Cardiac septum (tissue), 1 donor: ENCODE results near the gene INHBB. TPM values are rescaled to one million over a fixed set of nuclear protein-coding genes. Genes with fewer than 3 reads are reported as not detected.

Source experiments
- DNase-seq: peaks from one replicate; pipeline ENCODE4 v3.0.0-alpha.2; 2020; ENCODE audit warnings: low spot score
- intact Hi-C: fragments of 100-400 bp; cut with DNase I; formaldehyde crosslinking; loops from one replicate; pipeline ENCODE4 v1.14.0; 2022
- total RNA-seq: library from RNA; stranded (reverse); fragmentation: NEBNext Ultra II Directional; extraction: Animal tissue kit (Norgen Biotek cat#: 25700); gene quantifications from one replicate; pipeline ENCODE4 v1.2.1, GENCODE V29; 2021
- donor health status: DM: no; HTN: no; CAD: no.

The INHBB gene
- total RNA-seq, 1 donor from 2014 or later, result 2.8 TPM

DNA sequence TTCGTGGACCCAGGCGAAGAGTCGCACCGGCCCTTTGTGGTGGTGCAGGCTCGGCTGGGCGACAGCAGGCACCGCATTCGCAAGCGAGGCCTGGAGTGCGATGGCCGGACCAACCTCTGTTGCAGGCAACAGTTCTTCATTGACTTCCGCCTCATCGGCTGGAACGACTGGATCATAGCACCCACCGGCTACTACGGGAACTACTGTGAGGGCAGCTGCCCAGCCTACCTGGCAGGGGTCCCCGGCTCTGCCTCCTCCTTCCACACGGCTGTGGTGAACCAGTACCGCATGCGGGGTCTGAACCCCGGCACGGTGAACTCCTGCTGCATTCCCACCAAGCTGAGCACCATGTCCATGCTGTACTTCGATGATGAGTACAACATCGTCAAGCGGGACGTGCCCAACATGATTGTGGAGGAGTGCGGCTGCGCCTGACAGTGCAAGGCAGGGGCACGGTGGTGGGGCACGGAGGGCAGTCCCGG lies 3.5 kb downstream of the INHBB start:
- DNase-seq, result no peak
- intact Hi-C loops, result loop anchor here (10.0 kb wide), 1 partner anchor 725 kb away; no protein-coding TSS in a partner anchor

- DNase-seq, result no peak
- intact Hi-C loops, result no loop called here
Measured at GRCh38 chr2:120350080-120350479, 4.1 kb downstream of the INHBB start.

DNA sequence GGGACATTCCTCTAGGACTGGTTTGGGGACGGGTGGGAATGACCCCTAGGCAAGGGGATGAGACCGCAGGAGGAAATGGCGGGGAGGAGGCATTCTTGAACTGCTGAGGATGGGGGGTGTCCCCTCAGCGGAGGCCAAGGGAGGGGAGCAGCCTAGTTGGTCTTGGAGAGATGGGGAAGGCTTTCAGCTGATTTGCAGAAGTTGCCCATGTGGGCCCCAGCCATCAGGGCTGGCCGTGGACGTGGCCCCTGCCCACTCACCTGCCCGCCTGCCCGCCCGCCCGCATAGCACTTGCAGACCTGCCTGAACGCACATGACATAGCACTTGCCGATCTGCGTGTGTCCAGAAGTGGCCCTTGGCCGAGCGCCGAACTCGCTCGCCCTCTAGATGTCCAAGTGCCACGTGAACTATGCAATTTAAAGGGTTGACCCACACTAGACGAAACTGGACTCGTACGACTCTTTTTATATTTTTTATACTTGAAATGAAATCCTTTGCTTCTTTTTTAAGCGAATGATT lies 4.9 kb downstream of the INHBB start:
- no peak for DNase-seq
- intact Hi-C loops, result no loop called here

GRCh38 chr2:120352696-120353590 lies 7.0 kb downstream of the INHBB start:
- no peak for DNase-seq
- intact Hi-C loops, result no loop called here

- intact Hi-C loops, result no loop called here
- no peak for DNase-seq
Measured at GRCh38 chr2:120353591-120353898, 7.6 kb downstream of the INHBB start.

GRCh38 chr2:120353931-120354330 lies 8.0 kb downstream of the INHBB start:
- intact Hi-C loops, result no loop called here
- DNase-seq, result no peak

DNA sequence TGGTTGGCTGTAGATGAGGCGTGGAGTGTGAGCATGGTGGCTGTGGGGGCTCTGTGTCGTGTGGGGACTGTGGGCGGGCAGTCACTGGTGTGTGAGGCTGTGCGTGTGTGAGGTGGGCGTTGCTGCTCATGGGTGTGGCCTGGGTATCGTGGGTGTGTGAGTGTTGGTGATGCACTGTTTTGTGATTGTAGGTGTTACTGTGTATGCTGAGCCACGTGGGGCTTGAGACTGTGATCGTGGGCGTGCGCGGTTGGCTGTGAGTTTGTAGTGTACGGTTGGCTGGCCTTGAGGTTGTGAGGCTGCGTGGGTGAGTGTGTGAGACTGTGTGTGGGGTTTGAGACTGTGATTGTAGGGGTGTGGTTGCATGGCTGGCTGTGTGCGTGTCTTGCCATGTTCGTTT lies 8.5 kb downstream of the INHBB start:
- DNase-seq, result no peak
- intact Hi-C loops, result no loop called here

DNA sequence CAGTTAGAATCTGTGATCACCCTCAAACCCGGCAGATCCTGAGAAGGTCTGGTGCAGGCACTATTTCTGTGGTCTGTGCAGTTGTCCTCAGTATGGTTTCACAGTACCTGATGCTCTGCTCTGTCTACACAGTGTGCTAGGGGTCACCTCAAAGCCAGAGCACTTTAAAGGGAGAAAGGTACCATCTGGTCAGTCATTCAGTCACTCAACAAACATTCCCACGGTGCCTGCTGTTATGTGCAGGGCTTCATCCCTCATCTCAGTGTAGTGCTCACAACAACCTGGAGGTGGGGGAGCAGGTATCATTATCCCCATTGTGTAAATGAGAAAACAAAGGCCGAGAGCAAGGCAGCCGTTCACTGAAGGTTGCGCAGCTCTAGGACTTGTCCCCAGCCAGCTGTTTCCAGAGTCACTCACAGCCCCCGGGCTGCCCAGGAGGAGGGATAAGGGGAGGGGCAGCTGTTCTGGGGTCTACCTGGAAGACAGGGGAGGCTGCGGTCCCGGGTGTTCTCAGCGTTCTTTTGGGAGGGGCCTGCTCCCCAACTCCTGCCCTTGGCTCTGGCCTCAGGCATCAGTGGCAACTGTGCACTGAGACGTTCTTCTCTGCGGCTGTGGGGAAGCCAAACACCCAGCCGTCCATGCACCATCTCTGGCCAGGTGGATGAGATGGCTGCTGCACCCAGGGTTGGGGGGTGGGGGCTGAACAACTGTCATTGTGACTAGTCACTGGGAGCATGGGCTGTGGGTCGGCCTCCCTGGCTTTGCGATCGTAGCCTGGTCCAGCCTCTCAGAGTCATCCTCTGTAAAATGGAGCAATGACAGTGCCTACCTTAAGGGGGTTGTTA lies 9.2 kb downstream of the INHBB start:
- intact Hi-C loops, result no loop called here
- DNase-seq, result no peak

GRCh38 chr2:120355780-120356266 lies 9.9 kb downstream of the INHBB start:
- intact Hi-C loops, result no loop called here
- no peak for DNase-seq

DNA sequence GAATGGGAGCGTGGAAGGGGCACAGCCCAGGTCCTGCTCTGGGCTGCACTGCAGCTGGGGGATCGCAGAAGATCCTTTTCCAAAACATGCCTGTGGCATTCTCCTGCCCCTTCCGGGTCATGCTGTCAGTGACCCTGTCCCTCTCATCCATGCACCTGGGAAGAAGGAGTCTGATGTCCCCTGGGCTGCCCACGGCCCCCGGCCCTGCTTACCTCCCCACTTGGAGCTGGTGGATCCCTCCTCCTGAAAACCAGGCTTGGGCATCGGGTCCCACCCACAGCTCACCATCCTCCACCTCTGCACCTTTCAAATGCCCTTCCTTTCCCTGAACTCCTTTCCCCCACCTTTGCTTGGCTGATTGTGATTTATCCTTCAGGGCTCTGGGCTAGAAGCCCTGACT lies 11.8 kb downstream of the INHBB start:
- no peak for DNase-seq
- intact Hi-C loops, result no loop called here

- DNase-seq, result no peak
- intact Hi-C loops, result no loop called here
Measured at GRCh38 chr2:120358734-120359465, 13.0 kb downstream of the INHBB start.

DNA sequence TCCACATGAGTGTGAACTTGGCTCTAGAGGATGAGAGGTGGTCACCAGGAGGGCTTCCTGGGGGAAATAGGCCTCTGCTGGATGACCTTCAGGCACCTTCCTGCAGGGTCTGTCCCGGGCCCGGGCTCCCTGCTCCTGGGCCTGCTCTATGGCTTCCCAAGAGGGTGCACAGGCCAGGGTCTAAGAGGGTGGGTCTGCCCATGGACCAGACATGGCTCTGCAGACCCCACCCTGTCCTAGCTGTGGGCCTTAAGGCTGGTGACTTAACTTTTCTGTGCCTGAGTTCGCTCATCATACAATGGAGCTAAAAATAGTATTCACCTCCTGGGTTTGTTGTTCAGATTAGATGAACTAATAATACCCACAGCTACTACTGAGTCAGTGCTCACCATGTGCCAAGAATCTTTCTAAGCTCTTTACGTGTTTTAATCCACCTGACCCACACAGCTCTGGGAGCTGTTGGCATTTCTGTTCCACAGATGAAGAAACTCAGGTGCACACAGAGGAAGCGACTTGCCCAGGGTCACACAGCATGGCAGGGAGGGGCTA lies 14.4 kb downstream of the INHBB start:
- intact Hi-C loops, result no loop called here
- DNase-seq, result no peak

- intact Hi-C loops, result no loop called here
- no peak for DNase-seq
Measured at GRCh38 chr2:120362926-120363325, 17.0 kb downstream of the INHBB start.

DNA sequence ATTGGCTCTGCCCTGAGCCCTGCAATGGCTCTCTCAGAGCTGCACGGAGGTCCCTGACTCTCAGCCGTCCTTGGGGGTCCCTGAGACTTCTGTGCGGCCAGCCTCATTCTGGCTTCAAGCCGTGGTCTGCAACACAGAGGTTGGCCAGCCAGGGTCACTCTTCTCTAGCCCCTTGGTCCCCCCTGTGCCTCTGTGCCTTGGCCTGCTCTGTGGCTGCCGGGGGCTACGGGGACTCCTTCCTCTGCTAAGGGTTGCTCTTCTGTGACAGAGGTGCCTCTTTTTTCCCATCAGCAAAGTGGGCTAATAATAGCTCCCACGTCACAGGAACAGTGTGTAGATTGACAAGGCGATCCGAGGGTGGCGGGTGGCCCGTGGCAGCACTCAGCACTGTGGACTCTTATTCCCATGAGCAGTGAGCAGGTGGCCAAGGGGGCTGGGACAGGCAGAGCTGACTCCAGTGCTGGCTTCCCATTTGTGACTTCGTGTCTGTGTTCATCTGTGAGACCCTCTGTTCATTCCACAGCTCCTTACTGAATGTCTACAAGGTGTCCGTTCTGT lies 19.4 kb downstream of the INHBB start:
- intact Hi-C loops, result no loop called here
- DNase-seq, result no peak

- intact Hi-C loops, result no loop called here
Measured at GRCh38 chr2:120366698-120367097, 20.8 kb downstream of the INHBB start.

GRCh38 chr2:120367221-120367620 lies 21.3 kb downstream of the INHBB start:
- DNase-seq, result no peak
- intact Hi-C loops, result no loop called here

More at GRCh38 chr2:120366698-120367097, 20.8 kb downstream of the INHBB start:
- no peak for DNase-seq

DNA sequence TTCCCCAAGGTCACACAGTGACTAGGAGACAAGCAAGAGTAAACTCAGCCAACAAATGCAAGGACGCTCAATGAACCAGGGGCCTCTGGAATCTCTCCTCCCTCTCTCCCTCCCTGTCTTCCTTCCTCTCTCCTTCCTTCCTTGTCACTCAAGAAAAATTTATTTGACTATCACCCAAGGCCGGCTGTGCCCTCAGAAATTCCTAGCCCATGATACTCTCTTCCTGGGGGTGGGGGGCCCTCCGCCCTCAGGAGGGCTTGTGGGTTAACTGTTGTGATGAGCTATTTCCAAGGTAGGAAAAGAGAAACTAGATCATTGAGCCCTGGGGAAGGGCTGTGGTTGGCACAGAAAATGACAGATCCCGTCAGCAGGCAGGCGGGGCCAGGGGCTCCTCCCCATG lies 21.7 kb downstream of the INHBB start:
- intact Hi-C loops, result no loop called here
- DNase-seq, result no peak

DNA sequence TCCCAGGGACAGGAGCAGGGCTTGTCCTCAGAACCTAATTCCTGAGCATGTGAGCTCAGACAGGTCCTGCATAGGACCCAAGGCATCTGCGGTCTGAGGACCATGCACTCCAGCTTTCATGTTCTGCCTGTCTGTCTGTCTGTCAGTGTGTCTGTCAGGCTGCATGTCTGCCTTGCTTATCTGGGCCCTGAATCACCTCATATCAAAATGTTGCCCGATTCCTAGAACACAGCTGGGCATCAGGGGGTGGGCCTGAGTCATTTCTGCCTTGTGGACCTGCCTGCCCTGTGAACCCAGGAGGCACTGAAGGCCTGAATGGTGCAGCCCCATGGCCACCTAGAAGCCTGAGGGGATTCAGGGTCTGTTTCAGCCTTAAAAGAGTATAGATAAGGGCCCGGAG lies 22.1 kb downstream of the INHBB start:
- no peak for DNase-seq
- intact Hi-C loops, result no loop called here

DNA sequence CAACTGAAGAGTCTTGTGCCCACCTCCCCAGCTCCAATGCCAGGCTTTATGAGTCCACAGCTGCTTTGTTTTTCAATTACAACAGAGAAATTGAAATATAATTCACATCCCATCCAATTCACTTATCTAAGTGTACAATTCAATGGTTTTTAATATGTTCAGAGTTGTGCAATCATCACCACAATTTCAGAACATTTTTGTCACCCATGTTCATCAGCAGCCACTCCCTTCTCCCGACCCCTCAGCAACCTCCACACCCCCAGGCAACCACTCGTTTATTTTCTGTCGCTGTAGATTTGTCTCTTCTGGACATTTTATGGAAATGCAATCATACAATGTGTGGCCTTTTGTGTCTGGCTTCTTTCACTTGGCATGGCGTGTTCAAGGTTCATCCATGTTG lies 23.3 kb downstream of the INHBB start:
- intact Hi-C loops, result no loop called here
- DNase-seq, result no peak
